ENCODE data around the gene TNS3.

The TNS3 gene

DNA sequence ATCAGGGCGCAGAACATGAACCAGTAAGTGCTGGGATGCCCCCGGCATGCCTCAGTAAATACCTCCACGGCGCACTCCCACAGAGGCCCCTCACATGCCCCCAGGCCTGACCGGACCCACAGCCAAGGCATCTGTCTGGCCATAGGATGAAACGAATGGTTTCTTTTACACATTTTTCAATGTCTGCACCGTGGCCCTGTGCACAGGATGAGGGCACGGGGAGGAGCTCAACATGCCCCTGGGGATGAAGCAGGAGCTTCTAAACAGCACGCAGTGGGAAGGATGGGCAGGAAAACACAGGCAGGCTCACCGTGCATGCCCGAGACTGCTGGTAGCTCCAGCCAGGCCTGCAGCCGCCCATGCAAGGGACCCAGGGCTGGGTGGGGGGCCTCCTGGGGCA, 283.3 kb downstream of the TNS3 start:
- Histone ChIP-seq H3K27ac (ENCODE audit: low read depth, low read length) (no peak overlapping the region), H3K9me3 (ENCODE audit: control insufficient read depth, insufficient read depth, low read length) (no peaks in the 10 kb centered on the region), H4K20me1 (ENCODE audit: control insufficient read depth, insufficient read depth, low read depth, low read length) (no peaks in the 10 kb centered on the region; the same call in 1 of the 2 replicates), H3F3A (ENCODE audit: control insufficient read depth, insufficient read depth) (no peaks in the 10 kb centered on the region), H3K4me2 (ENCODE audit: low read length) (no peak overlapping the region), H3K4me3 (ENCODE audit: low read length) (no peak overlapping the region), H3K27me3 (ENCODE audit: control insufficient read depth, low read length) (no peaks in the 10 kb centered on the region), H3K4me1 (ENCODE audit: control insufficient read depth, low read length) (no peaks in the 10 kb centered on the region), H3K36me3 (ENCODE audit: control insufficient read depth, low read length) (no peaks in the 10 kb centered on the region), H3K79me2 (ENCODE audit: control insufficient read depth, low read length) (no peaks in the 10 kb centered on the region), H3K9me2 (replicated peaks; ENCODE audit: control insufficient read depth, low read length) (no peaks in the 10 kb centered on the region)
- TF ChIP-seq, protein P1, sequence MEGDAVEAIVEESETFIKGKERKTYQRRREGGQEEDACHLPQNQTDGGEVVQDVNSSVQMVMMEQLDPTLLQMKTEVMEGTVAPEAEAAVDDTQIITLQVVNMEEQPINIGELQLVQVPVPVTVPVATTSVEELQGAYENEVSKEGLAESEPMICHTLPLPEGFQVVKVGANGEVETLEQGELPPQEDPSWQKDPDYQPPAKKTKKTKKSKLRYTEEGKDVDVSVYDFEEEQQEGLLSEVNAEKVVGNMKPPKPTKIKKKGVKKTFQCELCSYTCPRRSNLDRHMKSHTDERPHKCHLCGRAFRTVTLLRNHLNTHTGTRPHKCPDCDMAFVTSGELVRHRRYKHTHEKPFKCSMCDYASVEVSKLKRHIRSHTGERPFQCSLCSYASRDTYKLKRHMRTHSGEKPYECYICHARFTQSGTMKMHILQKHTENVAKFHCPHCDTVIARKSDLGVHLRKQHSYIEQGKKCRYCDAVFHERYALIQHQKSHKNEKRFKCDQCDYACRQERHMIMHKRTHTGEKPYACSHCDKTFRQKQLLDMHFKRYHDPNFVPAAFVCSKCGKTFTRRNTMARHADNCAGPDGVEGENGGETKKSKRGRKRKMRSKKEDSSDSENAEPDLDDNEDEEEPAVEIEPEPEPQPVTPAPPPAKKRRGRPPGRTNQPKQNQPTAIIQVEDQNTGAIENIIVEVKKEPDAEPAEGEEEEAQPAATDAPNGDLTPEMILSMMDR (IDR thresholded peaks at IDR 0.05; ENCODE audit: low read depth, low read length, poor library complexity, severe bottlenecking): no peak
- no peak for TF ChIP-seq EZH2phosphoT487 (IDR thresholded peaks at IDR 0.05; ENCODE audit: borderline replicate concordance, low read length)

DNA sequence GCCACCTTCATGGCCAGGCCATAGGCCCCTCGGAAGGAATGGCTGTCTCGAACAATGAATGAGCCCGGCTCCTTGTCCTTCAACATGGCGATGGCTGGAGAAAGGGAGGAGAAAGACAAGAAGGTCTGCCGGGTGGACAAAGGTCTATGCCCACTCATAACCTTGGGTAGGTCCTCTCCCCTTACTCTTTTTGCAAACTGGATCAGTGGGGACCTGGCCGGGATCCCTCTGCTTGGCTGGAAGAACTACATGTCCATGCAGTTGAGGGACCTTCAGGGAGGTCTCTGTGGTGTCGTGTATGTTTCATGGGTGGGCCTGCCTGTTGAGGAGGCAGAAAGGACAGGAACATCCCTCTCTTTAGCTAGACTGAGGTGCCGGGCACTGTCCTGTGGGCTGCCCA, 284.8 kb downstream of the TNS3 start:
- Histone ChIP-seq H3K27ac (ENCODE audit: low read depth, low read length) (no peak overlapping the region), H3K4me3 (ENCODE audit: low read length) (no peak overlapping the region), H3F3A (ENCODE audit: control insufficient read depth, insufficient read depth) (peaks cover under 1% of the 10 kb centered on the region; the same call in 1 of the 2 replicates), H3K9me2 (replicated peaks; ENCODE audit: control insufficient read depth, low read length) (no peaks in the 10 kb centered on the region), H4K20me1 (ENCODE audit: control insufficient read depth, insufficient read depth, low read depth, low read length) (no peaks in the 10 kb centered on the region; the same call in 1 of the 2 replicates), H3K4me2 (ENCODE audit: low read length) (no peak overlapping the region), H3K27me3 (ENCODE audit: control insufficient read depth, low read length) (no peaks in the 10 kb centered on the region), H3K36me3 (ENCODE audit: control insufficient read depth, low read length) (no peaks in the 10 kb centered on the region), H3K79me2 (ENCODE audit: control insufficient read depth, low read length) (no peaks in the 10 kb centered on the region), H3K9me3 (ENCODE audit: control insufficient read depth, insufficient read depth, low read length) (no peaks in the 10 kb centered on the region), H3K4me1 (ENCODE audit: control insufficient read depth, low read length) (peaks cover 6% of the 10 kb centered on the region)
- TF ChIP-seq, protein P1 (IDR thresholded peaks at IDR 0.05; ENCODE audit: low read depth, low read length, poor library complexity, severe bottlenecking): no peak
- TF ChIP-seq EZH2phosphoT487 (IDR thresholded peaks at IDR 0.05; ENCODE audit: borderline replicate concordance, low read length): no peak

DNA sequence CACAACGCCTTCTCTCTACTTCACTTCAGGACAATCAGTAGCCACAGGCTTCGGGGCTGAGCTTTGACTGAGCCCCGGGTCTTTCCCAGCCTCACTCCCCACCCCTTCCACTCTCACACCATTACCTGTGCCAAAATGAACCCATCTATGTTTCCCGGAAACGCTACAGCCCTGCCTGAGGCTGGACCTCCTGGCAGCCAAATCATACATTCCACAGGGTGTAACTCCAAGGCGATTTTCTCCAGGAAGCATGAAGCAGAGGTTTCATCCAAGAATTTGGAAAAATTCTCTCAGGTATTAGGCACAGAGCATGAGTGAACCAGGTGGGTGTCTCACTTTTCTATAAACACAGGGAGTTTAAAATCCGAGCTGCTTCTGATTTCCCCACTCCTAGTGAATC, 286.3 kb downstream of the TNS3 start:
- Histone ChIP-seq H3K27me3 (ENCODE audit: control insufficient read depth, low read length) (no peaks in the 10 kb centered on the region), H3K4me1 (ENCODE audit: control insufficient read depth, low read length) (peaks cover 21% of the 10 kb centered on the region), H3K27ac (ENCODE audit: low read depth, low read length) (no peak overlapping the region), H4K20me1 (ENCODE audit: control insufficient read depth, insufficient read depth, low read depth, low read length) (no peaks in the 10 kb centered on the region; the same call in 1 of the 2 replicates), H3K9me2 (replicated peaks; ENCODE audit: control insufficient read depth, low read length) (no peaks in the 10 kb centered on the region), H3K9me3 (ENCODE audit: control insufficient read depth, insufficient read depth, low read length) (no peaks in the 10 kb centered on the region), H3K4me3 (ENCODE audit: low read length) (no peak overlapping the region), H3K36me3 (ENCODE audit: control insufficient read depth, low read length) (peaks cover 3% of the 10 kb centered on the region; the same call in 1 of the 2 replicates), H3K4me2 (ENCODE audit: low read length) (no peak overlapping the region), H3F3A (ENCODE audit: control insufficient read depth, insufficient read depth) (peaks cover 11% of the 10 kb centered on the region; the same call in 1 of the 2 replicates), H3K79me2 (ENCODE audit: control insufficient read depth, low read length) (no peaks in the 10 kb centered on the region)
- no peak for TF ChIP-seq EZH2phosphoT487 (IDR thresholded peaks at IDR 0.05; ENCODE audit: borderline replicate concordance, low read length)
- TF ChIP-seq, protein P1 (IDR thresholded peaks at IDR 0.05; ENCODE audit: low read depth, low read length, poor library complexity, severe bottlenecking): no peak

Data from DOHH2 (cell line).